Loucy (cell line): ENCODE results near the gene TMEM158.

Experiments used
- H2AFZ ChIP-seq: fragments of 200-600 bp; sonication (generic); 2 replicates; pipeline ENCODE4 v1.6.0; 2016; ENCODE audit warnings: antibody characterized with exemption, mild to moderate bottlenecking, low read length, moderate library complexity
- H3F3A ChIP-seq: fragments of 200-600 bp; 2 replicates; pipeline ENCODE4 v1.6.0; 2016; ENCODE audit warnings: antibody characterized with exemption, low read depth, mild to moderate bottlenecking
- H3K27me3 ChIP-seq: fragments of 200-600 bp; sonication (generic); 2 replicates; pipeline ENCODE4 v1.6.1; 2014; ENCODE audit warnings: low read length, mild to moderate bottlenecking; ENCODE audit not compliant: insufficient read depth, poor library complexity, severe bottlenecking
- H3K36me3 ChIP-seq: fragments of 200-600 bp; sonication (generic); 2 replicates; pipeline ENCODE4 v1.6.1; 2016; ENCODE audit warnings: low read length; ENCODE audit not compliant: insufficient read depth
- H3K4me1 ChIP-seq: fragments of 200-600 bp; sonication (generic); 2 replicates; pipeline ENCODE4 v1.5.1; 2014; ENCODE audit warnings: low read length, mild to moderate bottlenecking; ENCODE audit not compliant: insufficient read depth, poor library complexity, severe bottlenecking
- H3K4me2 ChIP-seq: fragments of 200-600 bp; sonication (generic); 2 replicates; pipeline ENCODE4 v1.6.0; 2014; ENCODE audit warnings: antibody characterized with exemption, low read length, low read depth, mild to moderate bottlenecking; ENCODE audit not compliant: poor library complexity, severe bottlenecking
- H3K4me3 ChIP-seq: fragments of 200-600 bp; sonication (generic); 2 replicates; pipeline ENCODE4 v1.5.1; 2014; ENCODE audit warnings: low read length, mild to moderate bottlenecking, mixed read lengths; ENCODE audit not compliant: poor library complexity, severe bottlenecking
- H3K79me2 ChIP-seq: fragments of 200-600 bp; sonication (generic); 2 replicates; pipeline ENCODE4 v1.6.1; 2014; ENCODE audit warnings: low read length; ENCODE audit not compliant: insufficient read depth
- H3K9ac ChIP-seq: fragments of 200-600 bp; sonication (generic); 2 replicates; pipeline ENCODE4 v1.6.0; 2014; ENCODE audit warnings: mild to moderate bottlenecking, low read depth, low read length, moderate library complexity; ENCODE audit not compliant: poor library complexity, severe bottlenecking
- H3K9me2 ChIP-seq: fragments of 200-600 bp; sonication (generic); replicated peaks from 2 replicates; pipeline ENCODE4 v1.6.1; 2016; ENCODE audit warnings: low read depth, low read length, mixed read lengths
- H3K9me3 ChIP-seq: fragments of 200-600 bp; sonication (generic); 2 replicates; pipeline ENCODE4 v1.6.1; 2014; ENCODE audit warnings: mild to moderate bottlenecking, antibody characterized with exemption, low read length, low read depth; ENCODE audit not compliant: insufficient read depth
- H4K20me1 ChIP-seq: fragments of 200-600 bp; sonication (generic); 2 replicates; pipeline ENCODE4 v1.6.0; 2014; ENCODE audit warnings: antibody characterized with exemption, low read length, mild to moderate bottlenecking; ENCODE audit not compliant: insufficient read depth, poor library complexity, severe bottlenecking
- CTCF ChIP-seq: fragments of 200-600 bp; sonication (generic); conservative IDR thresholded peaks from 2 replicates; pipeline ENCODE4 v1.5.1; 2014; ENCODE audit warnings: mild to moderate bottlenecking, antibody characterized with exemption, low read length
- EZH2phosphoT487 ChIP-seq: fragments of 200-600 bp; IDR thresholded peaks from 2 replicates; pipeline ENCODE4 v1.6.1; 2018; ENCODE audit warnings: antibody characterized with exemption, mild to moderate bottlenecking, moderate library complexity, borderline replicate concordance

The TMEM158 gene

GRCh38 chr3:45226206-45226915 is at the start of gene TMEM158:
Gene TMEM158, minus strand, starts transcription at chr3:45226287. Its CDS starts 260 bp downstream, at chr3:45226027.
- peaks cover 25% of the 10 kb centered on the region for H3K27me3 ChIP-seq
- H3K9ac ChIP-seq = no peak within 1 kb of the TSS
- H3K36me3 ChIP-seq = no peaks in the 10 kb centered on the region
- no peaks in the 10 kb centered on the region for H4K20me1 ChIP-seq
- peak within 1 kb of the TSS; percentile 69 for H3K4me2 ChIP-seq
- no peaks in the 10 kb centered on the region for H3K79me2 ChIP-seq
- peaks cover 7% of the 10 kb centered on the region for H3K4me1 ChIP-seq
- peak within 1 kb of the TSS; percentile 54; the same call in 1 of the 2 replicates for H2AFZ ChIP-seq
- peak within 1 kb of the TSS; percentile 67 for H3K4me3 ChIP-seq
- no peaks in the 10 kb centered on the region for H3K9me2 ChIP-seq
- H3F3A ChIP-seq = no peaks in the 10 kb centered on the region
- no peak for TF ChIP-seq CTCF
- no peak for TF ChIP-seq EZH2phosphoT487
- no peaks in the 10 kb centered on the region for H3K9me3 ChIP-seq

GRCh38 chr3:45275006-45275704 is 49.1 kb upstream of the TMEM158 start:
- Histone ChIP-seq H3K9me2 (no peaks in the 10 kb centered on the region), H2AFZ (0 out of 2 replicates have a peak overlapping the region, but pooled peaks have one; percentile 20), H3K4me2 (peak overlapping the region; percentile 10), H3K36me3 (no peaks in the 10 kb centered on the region), H3F3A (no peaks in the 10 kb centered on the region), H3K4me3 (no peak overlapping the region), H4K20me1 (no peaks in the 10 kb centered on the region), H3K9me3 (0 out of 2 replicates have a peak, but pooled peaks cover 3% of the 10 kb centered on the region), H3K9ac (no peak overlapping the region), H3K79me2 (no peaks in the 10 kb centered on the region), H3K27me3 (no peaks in the 10 kb centered on the region), H3K4me1 (peaks cover 13% of the 10 kb centered on the region)
- TF ChIP-seq CTCF (no peak), EZH2phosphoT487 (no peak)

GRCh38 chr3:45273681-45274515 is 47.8 kb upstream of the TMEM158 start:
- H2AFZ ChIP-seq = no peak overlapping the region
- H3K36me3 ChIP-seq = no peaks in the 10 kb centered on the region
- no peaks in the 10 kb centered on the region for H3K79me2 ChIP-seq
- H3K4me3 ChIP-seq = no peak overlapping the region
- H4K20me1 ChIP-seq = no peaks in the 10 kb centered on the region
- no peaks in the 10 kb centered on the region for H3F3A ChIP-seq
- no peak overlapping the region for H3K9ac ChIP-seq
- H3K27me3 ChIP-seq = no peaks in the 10 kb centered on the region
- H3K9me3 ChIP-seq = 0 out of 2 replicates have a peak, but pooled peaks cover 3% of the 10 kb centered on the region
- TF ChIP-seq EZH2phosphoT487 (no peak), CTCF (no peak)
- peaks cover 13% of the 10 kb centered on the region for H3K4me1 ChIP-seq
- H3K4me2 ChIP-seq = no peak overlapping the region
- no peaks in the 10 kb centered on the region for H3K9me2 ChIP-seq
